ENCODE data around the gene RPL19.
A peak's percentile ranks its signal among the peaks of the same experiment; 100 is the strongest.

The RPL19 gene

DNA sequence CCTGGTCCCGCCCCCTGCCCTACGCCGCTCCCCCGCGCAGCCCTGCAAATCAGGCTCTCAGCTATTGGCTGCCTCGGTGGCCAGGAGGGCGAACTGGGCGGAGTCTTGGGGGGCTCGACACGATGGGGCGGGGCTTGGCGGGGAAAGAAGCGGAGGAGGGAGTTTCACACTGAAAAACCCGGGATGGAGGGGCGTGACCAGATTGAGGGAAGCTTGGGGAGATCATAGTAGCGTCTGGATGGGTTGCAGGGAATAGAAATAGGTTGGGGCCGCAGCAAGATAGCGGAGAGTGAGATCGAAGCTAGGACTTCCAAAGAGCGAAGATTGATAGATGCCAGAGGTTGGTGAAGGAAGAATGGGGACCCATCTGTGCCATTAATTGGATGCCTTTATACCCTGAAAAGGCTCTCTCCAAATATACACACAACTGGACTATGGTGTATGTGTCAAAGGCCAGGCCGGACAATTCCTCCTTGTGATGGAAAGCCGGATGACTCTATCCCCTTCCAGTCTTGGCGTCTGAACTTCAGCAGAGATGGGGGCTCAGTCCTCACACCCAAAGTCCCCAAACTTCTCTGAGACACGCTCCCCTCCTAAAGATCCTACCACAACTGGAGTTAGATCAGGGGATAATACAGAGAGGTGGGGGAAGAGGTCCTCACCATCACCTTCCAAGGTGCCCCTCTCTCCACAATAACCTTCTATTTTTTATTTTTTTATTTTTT is 26.0 kb downstream of the RPL19 start:
- Histone ChIP-seq H3K36me3 (ENCODE audit: control insufficient read depth, insufficient read depth, low read length) (no peaks in the 10 kb centered on the region), H3K9ac (no peak overlapping the region), H3K4me3 (ENCODE audit: low read depth, low read length) (peak overlapping the region; percentile 34), H3K27me3 (ENCODE audit: control insufficient read depth, insufficient read depth, low read length) (peaks cover 3% of the 10 kb centered on the region), H3K27ac (no peak overlapping the region), H3K4me2 (ENCODE audit: low read length) (peak overlapping the region; percentile 66), H3K4me1 (peaks cover 8% of the 10 kb centered on the region), H3K79me2 (no peaks in the 10 kb centered on the region), H2AFZ (peak overlapping the region; percentile 56), H3K9me3 (ENCODE audit: control insufficient read depth, low read length) (no peaks in the 10 kb centered on the region)
- TF ChIP-seq CTCF (IDR thresholded peaks at IDR 0.05), result no peak

DNA sequence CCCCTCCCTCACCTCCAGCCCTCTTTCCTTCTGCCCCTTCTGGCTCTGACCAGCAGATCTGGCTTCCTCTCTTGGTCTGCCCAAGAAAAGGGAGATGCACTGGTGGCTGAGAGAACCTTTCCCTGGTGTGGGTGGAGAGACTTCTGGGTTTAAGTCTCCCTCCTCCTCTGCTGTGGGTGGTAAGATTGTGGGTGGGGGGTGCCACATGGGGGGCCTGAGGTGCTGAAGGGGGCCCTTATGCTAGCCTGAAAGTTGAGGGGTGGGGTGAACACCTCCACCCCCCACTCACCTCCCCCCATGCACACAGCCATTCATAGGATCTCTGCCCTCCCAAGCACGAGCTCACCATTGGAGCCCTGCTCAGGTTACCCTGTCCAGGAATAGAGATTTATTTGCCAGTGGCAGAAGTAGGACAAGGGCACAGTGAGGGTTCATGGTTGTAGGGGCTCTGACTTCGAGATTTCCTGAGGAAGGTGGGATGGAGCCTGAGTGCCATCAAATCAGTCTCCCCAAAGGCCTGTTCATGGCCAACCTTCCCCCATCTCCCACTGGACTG is 27.4 kb downstream of the RPL19 start:
- TF ChIP-seq CTCF (IDR thresholded peaks at IDR 0.05), result no peak
- no peak overlapping the region for H3K4me3 ChIP-seq (ENCODE audit: low read depth, low read length)
- H3K36me3 ChIP-seq (ENCODE audit: control insufficient read depth, insufficient read depth, low read length), result no peaks in the 10 kb centered on the region
- no peak overlapping the region for H3K27ac ChIP-seq
- no peak overlapping the region for H2AFZ ChIP-seq
- no peak overlapping the region for H3K4me2 ChIP-seq (ENCODE audit: low read length)
- no peak overlapping the region for H3K9ac ChIP-seq
- H3K79me2 ChIP-seq, result no peaks in the 10 kb centered on the region
- H3K4me1 ChIP-seq, result peaks cover 8% of the 10 kb centered on the region
- H3K9me3 ChIP-seq (ENCODE audit: control insufficient read depth, low read length), result no peaks in the 10 kb centered on the region
- peaks cover 3% of the 10 kb centered on the region for H3K27me3 ChIP-seq (ENCODE audit: control insufficient read depth, insufficient read depth, low read length)

DNA sequence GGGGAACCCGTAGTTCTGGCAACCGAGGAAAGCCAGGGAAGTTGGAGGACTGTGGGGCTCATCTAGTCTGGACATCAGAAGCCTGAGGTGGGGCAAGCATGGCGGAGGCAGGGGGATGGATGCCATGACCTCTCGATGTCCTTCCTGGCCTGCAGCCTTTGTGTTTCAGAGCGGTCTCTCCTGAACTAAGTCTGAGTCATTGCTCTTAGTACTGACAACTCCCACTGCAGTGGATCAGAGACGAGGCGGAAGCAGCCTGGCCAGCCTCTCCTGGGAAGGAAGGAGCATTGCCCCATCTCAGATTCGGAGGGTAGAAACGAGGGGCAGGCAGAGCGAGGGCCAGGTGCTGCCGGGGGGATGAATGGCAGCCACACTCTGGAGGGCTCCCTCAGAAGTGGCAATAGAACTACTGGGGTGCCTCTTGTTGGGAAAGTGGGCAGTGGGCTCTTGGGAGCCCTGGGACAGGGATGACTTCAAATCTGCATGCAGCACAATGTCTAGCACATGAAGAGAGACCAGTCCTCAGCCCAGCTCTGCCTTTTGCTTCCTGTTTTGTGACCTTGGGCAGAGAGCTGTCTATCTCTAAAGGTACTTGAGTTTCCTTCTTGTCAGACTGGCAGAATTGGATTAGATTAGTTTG is 29.3 kb downstream of the RPL19 start:
- Histone ChIP-seq H3K27me3 (ENCODE audit: control insufficient read depth, insufficient read depth, low read length) (peaks cover 3% of the 10 kb centered on the region), H3K4me2 (ENCODE audit: low read length) (no peak overlapping the region), H3K4me1 (peaks cover 8% of the 10 kb centered on the region), H3K9me3 (ENCODE audit: control insufficient read depth, low read length) (no peaks in the 10 kb centered on the region), H2AFZ (no peak overlapping the region), H3K9ac (no peak overlapping the region), H3K27ac (no peak overlapping the region), H3K79me2 (no peaks in the 10 kb centered on the region), H3K4me3 (ENCODE audit: low read depth, low read length) (no peak overlapping the region), H3K36me3 (ENCODE audit: control insufficient read depth, insufficient read depth, low read length) (no peaks in the 10 kb centered on the region)
- TF ChIP-seq CTCF (IDR thresholded peaks at IDR 0.05), result no peak

DNA sequence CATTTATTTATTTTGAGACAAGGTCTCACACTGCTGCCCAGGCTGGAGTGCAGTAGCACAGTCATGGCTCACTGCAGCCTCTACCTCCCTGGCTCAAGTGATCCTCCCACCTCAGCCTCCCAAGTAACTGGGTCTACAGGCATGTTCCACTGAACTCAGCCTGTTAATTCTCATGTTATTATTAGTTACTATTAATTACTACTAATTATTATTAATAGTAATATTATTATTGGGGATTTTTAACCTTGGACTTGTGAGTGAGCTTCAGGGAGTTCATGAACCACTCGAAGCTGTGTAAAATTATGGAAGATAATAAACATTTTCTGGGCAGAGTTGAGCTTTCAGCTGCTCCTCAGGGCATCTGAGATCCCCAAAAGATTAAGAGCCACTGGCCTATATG is 30.3 kb downstream of the RPL19 start:
- peaks cover 3% of the 10 kb centered on the region for H3K27me3 ChIP-seq (ENCODE audit: control insufficient read depth, insufficient read depth, low read length)
- H3K4me2 ChIP-seq (ENCODE audit: low read length), result no peak overlapping the region
- H3K79me2 ChIP-seq, result no peaks in the 10 kb centered on the region
- no peak overlapping the region for H3K4me3 ChIP-seq (ENCODE audit: low read depth, low read length)
- H3K9ac ChIP-seq, result no peak overlapping the region
- H2AFZ ChIP-seq, result no peak overlapping the region
- TF ChIP-seq CTCF (IDR thresholded peaks at IDR 0.05), result no peak
- no peaks in the 10 kb centered on the region for H3K9me3 ChIP-seq (ENCODE audit: control insufficient read depth, low read length)
- peaks cover 5% of the 10 kb centered on the region for H3K4me1 ChIP-seq
- no peak overlapping the region for H3K27ac ChIP-seq
- H3K36me3 ChIP-seq (ENCODE audit: control insufficient read depth, insufficient read depth, low read length), result no peaks in the 10 kb centered on the region
